Neural progenitor cell (in vitro differentiated cells): ENCODE results near the gene CYTH1. TPM values are rescaled to one million over a fixed set of nuclear protein-coding genes. Genes with fewer than 3 reads are reported as not detected.

Source experiments
- DNase-seq: peaks from one replicate; pipeline ENCODE4 v3.0.0-alpha.2; 2016; ENCODE audit warnings: low spot score
- H2AFZ ChIP-seq: fragments of 200-600 bp; sonication (generic); replicated peaks from 2 replicates; pipeline ENCODE4 v1.6.1; 2016; ENCODE audit warnings: antibody characterized with exemption
- H3F3A ChIP-seq: fragments of 200-600 bp; sonication (generic); 2 replicates; pipeline ENCODE4 v1.6.1; 2016; ENCODE audit warnings: antibody characterized with exemption, low read depth
- H3K27ac ChIP-seq: fragments of 200-600 bp; sonication (generic); 2 replicates; pipeline ENCODE4 v1.5.1; 2016; ENCODE audit warnings: mild to moderate bottlenecking
- H3K27me3 ChIP-seq: fragments of 200-600 bp; sonication (generic); 2 replicates; pipeline ENCODE4 v1.6.1; 2016; ENCODE audit warnings: mild to moderate bottlenecking, moderate library complexity
- H3K36me3 ChIP-seq: fragments of 200-600 bp; sonication (generic); 2 replicates; pipeline ENCODE4 v1.5.1; 2016
- H3K4me1 ChIP-seq: fragments of 200-600 bp; sonication (generic); 2 replicates; pipeline ENCODE4 v1.6.1; 2016; ENCODE audit warnings: mixed run types
- H3K4me2 ChIP-seq: fragments of 200-600 bp; sonication (generic); 2 replicates; pipeline ENCODE4 v1.6.1; 2016
- H3K4me3 ChIP-seq: fragments of 200-600 bp; sonication (generic); 2 replicates; pipeline ENCODE4 v1.5.1; 2016
- H3K79me2 ChIP-seq: fragments of 200-600 bp; sonication (generic); 2 replicates; pipeline ENCODE4 v1.6.1; 2016; ENCODE audit warnings: low read depth
- H3K9ac ChIP-seq: fragments of 200-600 bp; sonication (generic); 2 replicates; pipeline ENCODE4 v1.6.1; 2016
- H3K9me3 ChIP-seq: fragments of 200-600 bp; sonication (generic); 2 replicates; pipeline ENCODE4 v1.5.1; 2016; ENCODE audit warnings: low read depth
- H4K20me1 ChIP-seq: fragments of 200-600 bp; sonication (generic); 2 replicates; pipeline ENCODE4 v1.6.1; 2016; ENCODE audit warnings: low read depth
- H3K27ac Mint-ChIP-seq: 3 replicates; pipeline ENCODE4 v1.8.0; 2021; ENCODE audit warnings: mixed read lengths
- H3K27me3 Mint-ChIP-seq: 2 replicates; pipeline ENCODE4 v1.8.0; 2022; ENCODE audit warnings: low read depth, mild to moderate bottlenecking, inconsistent platforms, moderate library complexity, mixed read lengths; ENCODE audit not compliant: insufficient read depth
- H3K36me3 Mint-ChIP-seq: 3 replicates; pipeline ENCODE4 v1.8.0; 2021; ENCODE audit warnings: mixed read lengths
- H3K4me1 Mint-ChIP-seq: 3 replicates; pipeline ENCODE4 v1.8.0; 2021; ENCODE audit warnings: mixed read lengths
- H3K4me3 Mint-ChIP-seq: 3 replicates; pipeline ENCODE4 v1.8.0; 2021; ENCODE audit warnings: mild to moderate bottlenecking, moderate library complexity, mixed read lengths
- H3K9me3 Mint-ChIP-seq: 3 replicates; pipeline ENCODE4 v1.8.0; 2020; ENCODE audit warnings: mixed read lengths
- EZH2 ChIP-seq: fragments of 200-600 bp; sonication (generic); IDR thresholded peaks from 2 replicates; pipeline ENCODE4 v1.6.1; 2017; ENCODE audit warnings: antibody characterized with exemption, mild to moderate bottlenecking, moderate library complexity
- EZH2phosphoT487 ChIP-seq: fragments of 200-600 bp; sonication (generic); IDR thresholded peaks from 2 replicates; pipeline ENCODE4 v1.6.1; 2017; ENCODE audit warnings: antibody characterized with exemption
- total RNA-seq: library from RNA; depleted of rRNA; stranded (reverse); fragments of >200 nt; gene quantifications from 2 replicates; pipeline ENCODE4 v1.2.3, GENCODE V29; 2015; ENCODE audit warnings: low replicate concordance
- TF ChIP-seq, protein P1 (sequence below): fragments of 200-600 bp; sonication (generic); IDR thresholded peaks from 2 replicates; pipeline ENCODE4 v1.5.1; 2017; ENCODE audit warnings: antibody characterized with exemption, mild to moderate bottlenecking

Gene CYTH1
- total RNA-seq, 1 donor from 2014 or later: 14.8 TPM

DNA sequence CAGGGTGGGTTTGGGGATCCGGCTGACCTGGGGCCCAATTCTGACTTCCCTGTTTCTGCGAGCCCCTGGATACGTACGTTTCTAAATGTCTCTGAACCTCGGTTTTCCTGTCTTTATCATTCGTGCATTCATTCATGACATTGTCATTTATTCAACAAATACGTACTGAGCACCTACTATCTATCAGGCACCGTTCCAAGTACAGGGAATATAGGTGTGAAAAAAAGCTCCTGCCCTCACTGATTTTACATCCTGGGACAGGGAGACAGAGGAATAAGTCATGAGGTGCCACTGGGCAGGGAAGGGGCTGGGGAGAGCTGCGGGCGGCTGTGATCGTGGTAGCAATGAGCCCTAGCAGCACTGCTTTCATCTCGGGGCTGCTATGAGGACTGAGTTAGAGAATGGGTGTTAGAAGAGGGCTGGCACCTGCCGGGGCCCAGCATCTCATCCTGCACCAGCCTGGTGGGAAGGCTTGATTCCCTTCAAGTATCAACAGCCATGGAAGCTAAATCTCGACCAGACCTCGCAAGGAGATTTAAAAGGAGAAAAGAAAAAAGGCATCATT is 116.6 kb downstream of the CYTH1 start:
- no peak overlapping the region for H3K27ac Mint-ChIP-seq

DNA sequence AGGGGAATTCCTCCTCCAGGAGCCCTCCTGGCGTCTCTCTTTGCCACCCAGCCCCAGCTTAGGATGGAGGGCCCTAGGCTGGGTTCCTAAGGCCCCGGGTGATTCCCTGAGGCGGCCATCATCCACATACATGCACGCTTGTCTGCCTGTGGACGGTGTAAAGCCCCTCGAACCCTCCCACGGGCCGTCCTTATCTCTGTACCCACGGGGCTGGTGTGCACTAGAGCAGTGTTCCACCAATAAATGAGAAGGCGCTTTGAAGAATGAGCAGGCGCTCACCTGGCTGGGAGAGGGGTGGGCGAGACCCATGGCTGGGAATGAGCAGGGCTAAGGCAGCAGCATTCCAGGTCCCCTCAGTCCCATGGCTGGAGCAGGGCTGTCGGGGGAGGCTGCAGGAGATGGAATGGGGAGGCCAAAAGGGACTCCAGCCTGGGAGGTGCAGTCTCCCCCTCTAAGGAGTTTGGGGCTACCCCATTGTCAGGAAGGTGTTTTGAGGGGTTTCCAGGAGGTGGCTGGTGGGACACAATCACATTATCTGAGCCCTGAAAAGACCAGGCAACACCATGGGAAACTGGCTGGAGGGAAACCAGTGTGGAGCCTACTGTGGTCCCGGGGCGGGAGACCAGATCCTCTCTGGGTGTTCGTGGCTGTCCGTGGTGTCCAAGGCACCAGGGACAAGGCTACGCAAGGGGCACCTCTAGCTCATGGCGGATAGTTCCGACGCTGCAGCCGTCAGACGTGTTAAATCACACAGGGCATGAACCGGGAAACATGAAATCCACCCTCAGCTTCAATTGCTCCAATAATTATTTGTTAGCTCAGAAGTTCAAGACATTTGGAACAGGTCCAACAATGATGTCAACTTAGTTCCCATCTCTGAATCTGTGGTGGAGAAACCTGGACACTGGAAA is 117.3 kb downstream of the CYTH1 start:
- Histone ChIP-seq H2AFZ (no peak overlapping the region), H3K4me2 (no peak overlapping the region), H3K4me3 (no peak overlapping the region), H3K79me2 (no peaks in the 10 kb centered on the region), H3K27me3 (no peaks in the 10 kb centered on the region), H3K9ac (no peak overlapping the region), H3F3A (no peaks in the 10 kb centered on the region), H4K20me1 (no peaks in the 10 kb centered on the region), H3K9me3 (no peaks in the 10 kb centered on the region), H3K36me3 (no peaks in the 10 kb centered on the region), H3K27ac (no peak overlapping the region), H3K4me1 (peaks cover 4% of the 10 kb centered on the region)
- no peak overlapping the region for H3K27ac Mint-ChIP-seq
- H3K4me3 Mint-ChIP-seq: no peak overlapping the region
- peaks cover 16% of the 10 kb centered on the region for H3K4me1 Mint-ChIP-seq
- TF ChIP-seq EZH2 (no peak), EZH2phosphoT487 (no peak)
- TF ChIP-seq, protein P1, sequence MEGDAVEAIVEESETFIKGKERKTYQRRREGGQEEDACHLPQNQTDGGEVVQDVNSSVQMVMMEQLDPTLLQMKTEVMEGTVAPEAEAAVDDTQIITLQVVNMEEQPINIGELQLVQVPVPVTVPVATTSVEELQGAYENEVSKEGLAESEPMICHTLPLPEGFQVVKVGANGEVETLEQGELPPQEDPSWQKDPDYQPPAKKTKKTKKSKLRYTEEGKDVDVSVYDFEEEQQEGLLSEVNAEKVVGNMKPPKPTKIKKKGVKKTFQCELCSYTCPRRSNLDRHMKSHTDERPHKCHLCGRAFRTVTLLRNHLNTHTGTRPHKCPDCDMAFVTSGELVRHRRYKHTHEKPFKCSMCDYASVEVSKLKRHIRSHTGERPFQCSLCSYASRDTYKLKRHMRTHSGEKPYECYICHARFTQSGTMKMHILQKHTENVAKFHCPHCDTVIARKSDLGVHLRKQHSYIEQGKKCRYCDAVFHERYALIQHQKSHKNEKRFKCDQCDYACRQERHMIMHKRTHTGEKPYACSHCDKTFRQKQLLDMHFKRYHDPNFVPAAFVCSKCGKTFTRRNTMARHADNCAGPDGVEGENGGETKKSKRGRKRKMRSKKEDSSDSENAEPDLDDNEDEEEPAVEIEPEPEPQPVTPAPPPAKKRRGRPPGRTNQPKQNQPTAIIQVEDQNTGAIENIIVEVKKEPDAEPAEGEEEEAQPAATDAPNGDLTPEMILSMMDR: no peak
- H3K9me3 Mint-ChIP-seq: no peaks in the 10 kb centered on the region
- peaks cover 8% of the 10 kb centered on the region for H3K27me3 Mint-ChIP-seq
- no peak for DNase-seq
- H3K36me3 Mint-ChIP-seq: no peaks in the 10 kb centered on the region

More for the DNA sequence above, 116.6 kb downstream of the CYTH1 start:
- H3K9me3 Mint-ChIP-seq: no peaks in the 10 kb centered on the region
- H3K4me1 Mint-ChIP-seq: peaks cover 16% of the 10 kb centered on the region
- H3K27ac ChIP-seq: no peak overlapping the region
- no peaks in the 10 kb centered on the region for H3K36me3 ChIP-seq
- H3K27me3 Mint-ChIP-seq: peaks cover 6% of the 10 kb centered on the region
- no peaks in the 10 kb centered on the region for H3F3A ChIP-seq
- H3K4me2 ChIP-seq: no peak overlapping the region
- DNase-seq: no peak
- peaks cover 4% of the 10 kb centered on the region for H3K4me1 ChIP-seq
- H4K20me1 ChIP-seq: no peaks in the 10 kb centered on the region
- no peak overlapping the region for H3K4me3 Mint-ChIP-seq
- H3K9me3 ChIP-seq: no peaks in the 10 kb centered on the region
- H3K9ac ChIP-seq: no peak overlapping the region
- H3K79me2 ChIP-seq: no peaks in the 10 kb centered on the region
- H3K36me3 Mint-ChIP-seq: no peaks in the 10 kb centered on the region
- H3K4me3 ChIP-seq: no peak overlapping the region
- TF ChIP-seq, protein P1: no peak
- TF ChIP-seq EZH2 (no peak), EZH2phosphoT487 (no peak)
- no peaks in the 10 kb centered on the region for H3K27me3 ChIP-seq
- H2AFZ ChIP-seq: no peak overlapping the region

DNA sequence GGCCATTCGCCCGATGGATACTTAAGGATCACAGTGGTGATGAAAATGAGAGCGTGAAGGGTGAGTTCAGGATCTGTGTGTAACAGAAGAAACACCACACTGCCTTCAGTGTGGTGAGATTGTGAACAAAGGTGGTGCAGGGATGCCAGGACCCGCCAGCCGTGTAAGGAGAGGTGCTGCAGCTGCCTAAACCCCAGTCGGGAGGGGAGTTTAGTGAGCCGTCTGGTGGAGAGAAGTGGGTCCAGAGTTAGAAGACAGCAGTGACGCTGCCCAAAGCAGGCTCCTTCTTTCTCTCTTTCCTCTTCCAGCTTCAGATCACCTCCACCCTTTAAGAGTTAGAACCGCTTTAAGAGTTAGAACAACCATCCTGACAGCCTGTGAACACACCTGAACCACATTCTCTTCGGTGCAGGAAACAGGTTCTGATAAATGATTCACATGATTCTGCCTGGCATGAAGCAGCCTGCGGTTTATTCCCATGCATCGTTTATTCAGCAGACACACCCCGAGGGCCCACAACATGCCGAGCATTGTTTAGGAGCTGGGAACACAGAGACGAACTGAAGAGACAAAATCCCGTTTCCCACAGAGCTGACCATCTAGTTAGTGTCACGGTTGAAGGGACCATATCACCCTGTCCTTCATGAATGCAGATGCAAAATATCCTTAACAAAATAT is 120.8 kb downstream of the CYTH1 start:
- H3K27me3 Mint-ChIP-seq: peaks cover 8% of the 10 kb centered on the region
- no peak for DNase-seq
- Histone ChIP-seq H2AFZ (no peak overlapping the region), H3K4me1 (peaks cover under 1% of the 10 kb centered on the region), H3F3A (no peaks in the 10 kb centered on the region), H3K27me3 (no peaks in the 10 kb centered on the region), H3K4me3 (no peak overlapping the region), H3K79me2 (no peaks in the 10 kb centered on the region), H3K9me3 (no peaks in the 10 kb centered on the region), H4K20me1 (no peaks in the 10 kb centered on the region), H3K4me2 (no peak overlapping the region), H3K9ac (no peak overlapping the region), H3K36me3 (no peaks in the 10 kb centered on the region), H3K27ac (no peak overlapping the region)
- no peak for TF ChIP-seq EZH2phosphoT487
- TF ChIP-seq, protein P1: no peak
- no peak for TF ChIP-seq EZH2
- H3K4me1 Mint-ChIP-seq: peaks cover 9% of the 10 kb centered on the region
- H3K27ac Mint-ChIP-seq: no peak overlapping the region
- H3K4me3 Mint-ChIP-seq: no peak overlapping the region
- no peaks in the 10 kb centered on the region for H3K9me3 Mint-ChIP-seq
- no peaks in the 10 kb centered on the region for H3K36me3 Mint-ChIP-seq
